HG03135 (cell line): ENCODE results near the gene MT2A.
"Not testable (repeated sequence)": the region's sequence is repeated elsewhere in the genome, so short reads cannot be mapped to it uniquely, and the experiment has no call there.

Experiments used
- ATAC-seq: cut with Tn5 transposase; IDR thresholded peaks from one replicate; pipeline ENCODE4 v1.9.1; 2021; ENCODE audit warnings: mild to moderate bottlenecking, moderate library complexity; ENCODE audit not compliant: unreplicated experiment

MT2A gene

DNA sequence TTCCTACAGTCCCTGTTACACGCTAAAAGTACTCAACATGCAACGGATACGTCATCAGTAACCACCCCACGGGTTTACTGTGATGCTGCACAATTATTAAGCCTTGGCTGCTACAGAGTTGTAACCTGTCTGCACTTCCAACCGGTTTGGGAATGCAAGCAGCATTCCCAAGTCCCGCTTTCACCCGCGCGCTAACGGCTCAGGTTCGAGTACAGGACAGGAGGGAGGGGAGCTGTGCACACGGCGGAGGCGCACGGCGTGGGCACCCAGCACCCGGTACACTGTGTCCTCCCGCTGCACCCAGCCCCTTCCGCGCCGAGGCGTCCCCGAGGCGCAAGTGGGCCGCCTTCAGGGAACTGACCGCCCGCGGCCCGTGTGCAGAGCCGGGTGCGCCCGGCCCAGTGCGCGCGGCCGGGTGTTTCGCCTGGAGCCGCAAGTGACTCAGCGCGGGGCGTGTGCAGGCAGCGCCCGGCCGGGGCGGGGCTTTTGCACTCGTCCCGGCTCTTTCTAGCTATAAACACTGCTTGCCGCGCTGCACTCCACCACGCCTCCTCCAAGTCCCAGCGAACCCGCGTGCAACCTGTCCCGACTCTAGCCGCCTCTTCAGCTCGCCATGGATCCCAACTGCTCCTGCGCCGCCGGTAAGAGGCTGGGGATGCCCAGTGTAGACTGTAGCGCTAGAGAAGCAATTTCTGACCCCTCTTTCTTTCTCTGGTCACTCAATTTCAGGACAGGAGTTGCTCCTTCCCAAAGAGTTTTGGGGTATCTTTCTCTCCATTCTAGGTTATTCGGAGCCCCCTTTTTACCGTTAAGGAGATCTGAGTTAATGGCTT lies at the start of gene MT2A:
MT2A (plus strand) TSS at position 542 of the 833 bp plus-strand sequence; CDS start at position 614, 72 bp downstream.
- peak; percentile 85 for ATAC-seq

DNA sequence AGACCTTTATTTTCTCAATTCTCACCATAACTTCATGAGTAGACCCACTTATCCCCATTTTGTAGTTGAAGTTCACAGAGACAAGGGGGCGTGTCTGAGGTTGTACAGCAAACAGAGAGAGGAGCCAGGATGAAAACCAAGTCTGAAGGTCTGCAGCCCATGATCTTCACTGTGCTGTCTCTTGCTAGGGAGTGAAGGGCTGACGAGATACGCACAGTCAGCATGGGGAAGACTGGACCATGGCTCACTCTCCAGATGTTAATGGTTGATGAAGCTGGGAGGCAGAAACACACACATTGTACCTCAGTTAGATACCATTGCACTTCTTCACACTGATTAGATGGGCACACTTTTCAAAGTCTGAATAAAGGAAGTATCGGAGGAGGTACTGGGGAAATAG lies 49.3 kb upstream of the MT2A start:
- no peak for ATAC-seq

DNA sequence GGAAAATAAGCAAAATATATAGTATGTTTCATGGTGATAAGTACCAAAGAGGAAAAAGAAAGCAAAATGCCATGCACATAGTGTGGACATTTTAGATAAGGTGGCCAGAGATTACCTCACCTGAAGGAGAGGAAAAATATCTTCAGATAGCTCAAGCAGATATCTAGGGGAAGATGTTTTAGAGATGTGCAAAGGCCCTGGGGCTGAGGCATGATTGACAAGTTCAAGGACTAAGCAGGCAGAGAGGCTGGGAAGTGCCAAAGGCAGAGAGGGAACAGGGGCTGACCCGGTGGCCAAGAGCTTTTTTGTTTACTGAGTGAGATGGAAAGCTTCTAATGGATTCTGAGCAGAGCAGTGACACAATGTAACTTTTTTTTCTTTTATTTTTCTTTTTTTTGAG lies 47.9 kb upstream of the MT2A start:
- ATAC-seq: no peak

DNA sequence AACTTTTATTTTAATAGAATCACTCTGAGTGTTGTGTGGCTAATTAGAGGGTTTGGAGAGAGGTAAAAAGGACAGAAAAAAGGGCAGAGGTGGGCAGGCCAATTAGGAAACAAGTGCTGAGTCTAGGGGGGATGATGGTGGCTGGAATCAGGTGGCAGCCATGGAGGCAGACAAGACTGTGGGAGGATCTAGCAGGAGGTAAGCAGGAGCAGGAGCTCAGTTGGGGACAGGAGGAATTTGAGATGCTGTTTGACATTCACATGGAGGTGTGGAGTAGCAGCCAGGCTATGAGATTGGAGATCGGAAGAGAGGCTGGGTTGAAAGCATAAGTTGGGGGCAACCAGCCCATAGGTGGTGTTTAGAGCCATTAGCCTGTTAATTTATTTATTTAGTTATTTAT lies 47.3 kb upstream of the MT2A start:
- no peak for ATAC-seq

DNA sequence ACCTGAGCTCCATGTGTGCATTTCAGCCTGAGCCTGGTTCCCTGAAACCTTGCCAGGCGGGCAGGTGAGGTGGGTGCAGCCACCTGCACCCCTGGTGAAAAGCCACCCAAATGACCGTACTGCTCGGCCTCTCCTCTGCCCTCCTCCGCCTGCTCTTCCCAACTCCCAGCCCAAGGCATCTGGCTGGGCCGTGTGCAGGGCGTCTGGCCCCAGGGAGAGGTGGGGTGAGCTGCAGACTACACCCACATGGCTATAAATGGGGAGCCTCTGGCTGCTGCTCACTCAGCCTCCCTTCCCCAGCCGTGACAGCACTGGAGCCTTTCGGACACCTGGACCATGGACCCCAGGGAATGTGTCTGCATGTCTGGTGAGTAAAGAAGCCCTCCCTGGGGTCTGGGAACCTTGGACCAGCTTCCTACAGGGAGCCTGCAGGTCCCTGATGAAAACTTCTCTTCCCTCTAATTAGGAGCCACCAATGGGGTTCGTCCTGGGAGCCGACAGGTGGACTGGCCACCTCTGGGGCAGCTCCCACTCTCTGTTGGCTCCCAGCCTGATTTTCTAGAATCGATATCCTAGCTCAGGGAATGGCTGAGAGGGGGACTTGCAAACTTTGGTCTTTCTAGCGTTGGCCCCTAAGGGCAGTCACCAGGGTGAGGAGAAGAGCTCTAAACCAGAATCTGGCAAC lies 43.4 kb upstream of the MT2A start, which contains the start of gene MT4:
MT4 (plus strand) TSS at position 281 of the 685 bp plus-strand sequence; CDS start at position 337, 56 bp downstream.
- ATAC-seq: no peak

DNA sequence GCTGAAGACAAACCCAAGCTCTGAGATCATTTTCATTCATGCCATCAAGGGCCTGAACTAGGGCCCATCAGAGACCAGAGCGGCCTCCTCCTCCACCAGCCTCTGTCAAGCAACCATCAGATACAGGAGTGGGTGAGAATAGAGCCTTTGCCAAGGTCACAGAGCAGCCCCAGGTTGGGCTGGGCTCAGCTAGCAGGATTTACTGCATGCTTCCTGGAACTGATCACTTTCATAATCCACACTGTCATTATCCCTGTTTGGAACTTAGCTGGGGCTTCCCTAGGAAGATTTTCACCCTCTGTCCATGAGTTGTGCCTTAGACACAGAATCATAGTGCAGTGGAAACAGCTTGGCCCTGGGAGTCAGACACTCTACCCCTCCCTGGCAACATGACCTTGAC lies 38.4 kb upstream of the MT2A start:
- ATAC-seq: no peak

DNA sequence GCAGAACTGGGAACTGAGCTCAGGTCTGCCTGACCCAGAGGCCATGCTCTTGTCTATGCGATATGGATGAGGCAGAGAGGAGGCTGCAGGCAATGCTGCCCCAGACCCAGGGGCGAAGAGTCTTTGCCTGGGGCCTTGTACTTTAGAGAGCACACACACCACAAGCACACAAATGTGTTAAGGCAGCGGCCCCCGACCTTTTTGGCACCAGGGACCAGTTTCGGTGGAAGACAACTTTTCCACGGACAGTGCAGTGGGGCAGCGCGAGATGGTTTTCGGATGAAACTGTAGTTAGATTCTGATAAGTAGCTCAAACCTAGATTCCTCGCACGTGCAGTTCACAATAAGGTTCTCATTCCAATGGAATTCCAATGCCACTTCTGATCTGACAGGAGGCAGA lies 36.9 kb upstream of the MT2A start:
- ATAC-seq: no peak

DNA sequence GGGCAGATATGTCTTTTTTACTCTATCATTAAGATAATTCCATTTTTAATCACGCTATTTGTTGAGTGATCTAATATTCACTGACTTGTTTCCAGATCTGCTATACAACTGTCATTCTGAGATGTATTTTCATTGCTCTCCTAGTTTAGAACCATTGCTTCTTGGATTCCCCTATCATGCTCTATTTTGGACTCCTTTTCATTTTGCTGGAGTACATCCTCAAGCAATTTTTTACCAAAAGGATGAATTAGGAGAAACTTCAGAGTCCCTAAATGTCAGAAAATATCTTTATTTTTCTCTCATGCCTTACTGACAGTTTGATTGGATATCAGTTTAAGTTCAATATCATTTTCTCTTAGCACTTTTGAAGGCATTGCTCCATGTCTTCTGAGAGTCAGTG lies 33.8 kb upstream of the MT2A start:
- no peak for ATAC-seq

DNA sequence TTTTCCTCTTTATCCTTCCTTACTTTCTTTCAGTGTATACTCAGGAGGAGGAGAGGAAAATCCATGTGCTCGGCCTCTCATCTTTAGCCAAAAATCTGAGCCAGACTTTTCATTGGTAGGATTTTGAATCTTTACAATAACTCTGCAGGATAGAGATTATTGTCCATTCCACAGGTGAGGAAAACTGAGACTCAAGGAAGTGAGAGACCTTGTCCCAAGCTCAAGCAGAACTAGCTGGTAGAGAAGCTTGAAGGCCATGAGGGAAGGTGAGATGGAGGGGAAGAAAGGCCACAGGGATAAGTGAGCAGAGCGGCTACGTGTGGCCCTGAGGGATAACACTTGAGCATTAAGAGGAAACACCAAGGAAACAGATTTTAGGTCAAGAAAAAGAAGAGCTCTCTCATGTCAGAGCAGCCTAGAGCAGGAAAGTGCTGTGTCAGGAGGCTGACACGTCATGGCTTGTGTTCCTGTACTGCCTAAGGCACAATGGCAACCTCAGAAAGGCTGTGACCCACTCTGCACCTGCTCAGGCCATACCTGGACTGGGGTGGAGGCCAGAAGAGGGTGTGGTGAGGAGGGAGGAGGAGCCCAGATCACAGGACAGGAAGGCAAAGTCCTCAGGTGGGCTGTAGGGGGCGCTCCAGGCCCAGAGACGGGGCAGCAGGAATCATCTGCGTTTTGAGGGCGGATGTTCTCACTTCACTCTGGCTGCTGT lies 31.6 kb upstream of the MT2A start:
- peak; percentile 88 for ATAC-seq

DNA sequence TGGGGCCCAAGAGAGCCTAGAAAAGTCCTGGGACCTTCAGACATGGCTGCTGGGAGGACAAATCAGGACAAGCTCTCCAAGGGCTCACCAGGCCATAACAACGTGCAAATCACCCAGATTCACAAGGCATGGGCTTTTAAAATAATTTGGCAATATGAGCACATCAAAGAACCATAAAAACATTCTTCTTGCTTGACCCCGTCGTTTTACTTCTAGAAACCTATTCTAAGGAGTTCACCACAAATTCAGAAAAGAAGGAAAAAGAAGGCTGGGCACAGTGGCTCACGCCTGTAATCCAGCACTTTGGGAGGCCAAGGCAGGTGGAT lies 31.1 kb upstream of the MT2A start:
- ATAC-seq: no peak

DNA sequence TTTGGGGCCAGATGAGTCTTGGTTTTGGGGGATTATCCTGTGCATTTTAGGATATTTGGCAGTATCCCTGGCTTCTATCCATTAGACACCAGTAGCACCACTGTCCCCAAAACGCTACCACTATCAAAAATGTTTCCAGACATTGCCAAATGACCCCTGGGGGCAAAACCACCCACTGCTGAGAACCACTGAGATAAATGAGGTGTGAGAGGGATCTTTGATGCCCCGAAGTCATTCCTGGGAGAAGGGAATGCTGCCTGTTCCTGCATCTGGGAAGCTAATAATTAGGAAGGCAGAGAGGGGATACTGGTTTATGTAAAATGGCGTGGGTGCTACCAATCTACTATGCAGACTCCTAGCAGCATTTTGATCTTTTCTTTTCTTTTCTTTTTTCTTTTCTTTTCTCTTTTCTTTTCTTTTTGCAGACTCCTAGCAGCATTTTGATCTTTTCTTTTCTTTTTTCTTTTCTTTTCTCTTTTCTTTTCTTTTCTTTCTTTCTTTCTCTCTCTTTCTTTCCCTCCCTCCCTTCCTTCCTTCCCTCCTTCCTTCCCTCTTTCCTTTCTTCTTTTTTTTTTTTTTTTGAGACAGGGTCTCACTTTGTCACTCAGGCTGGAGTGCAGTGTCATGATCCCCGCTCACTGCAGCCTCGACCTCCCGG lies 27.9 kb upstream of the MT2A start:
- ATAC-seq: no peak

DNA sequence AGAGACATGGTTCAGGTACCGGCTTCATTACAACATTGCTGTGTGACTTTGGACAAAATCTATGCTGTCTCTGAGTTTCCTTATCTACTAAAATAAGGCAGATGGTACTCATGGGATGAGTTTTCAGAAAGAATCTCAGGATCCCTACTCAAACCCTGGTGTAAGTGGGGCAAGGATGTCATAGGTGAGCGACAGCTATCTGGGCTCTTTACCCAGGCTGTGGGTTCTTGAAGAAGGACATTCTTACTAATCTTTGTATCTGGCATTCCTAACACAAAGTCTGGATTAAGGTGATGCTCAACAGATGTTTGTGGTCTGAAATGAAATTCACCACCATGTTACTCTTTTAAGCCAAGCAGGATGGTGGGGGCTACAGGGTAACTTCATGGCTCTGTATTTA lies 25.5 kb upstream of the MT2A start:
- ATAC-seq: not testable (repeated sequence)

DNA sequence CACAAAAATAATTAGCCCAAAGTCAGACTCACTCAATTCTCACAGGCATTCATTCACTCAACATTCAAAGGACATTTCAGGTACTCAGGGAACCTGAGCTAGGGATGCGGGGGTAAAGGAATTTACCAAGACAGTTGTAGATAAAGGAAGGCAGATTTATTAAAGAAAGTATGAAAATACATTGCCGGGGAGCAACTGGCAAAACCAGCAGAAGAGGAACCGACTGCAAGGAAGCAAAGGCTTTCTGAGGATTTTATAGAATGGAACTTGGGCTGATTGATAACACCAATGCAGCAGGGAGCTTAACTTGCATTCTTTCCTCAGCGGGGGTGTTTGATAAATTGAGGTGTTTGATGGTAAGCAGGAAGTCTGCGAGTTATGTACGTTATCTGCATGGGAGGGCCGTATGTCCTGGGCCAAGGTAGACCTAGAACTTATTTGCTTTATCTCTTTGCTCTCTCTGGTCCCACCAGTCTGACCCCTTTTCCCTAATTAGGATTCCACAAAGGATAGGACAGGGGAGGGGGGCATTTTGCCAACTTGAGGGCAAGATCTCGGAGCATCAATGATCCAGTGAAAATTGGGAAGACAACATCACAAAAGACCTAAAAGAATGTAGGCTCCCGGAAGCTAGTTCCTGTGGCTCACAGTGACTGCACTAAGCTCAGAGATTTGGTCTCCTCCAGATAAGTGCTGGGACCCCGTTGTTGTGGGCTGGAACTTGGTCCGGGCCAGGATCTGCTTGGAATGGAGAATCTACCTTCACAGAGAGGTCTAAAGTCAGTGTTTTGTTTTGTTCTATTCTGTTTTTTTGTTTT lies 24.8 kb upstream of the MT2A start:
- ATAC-seq: no peak

DNA sequence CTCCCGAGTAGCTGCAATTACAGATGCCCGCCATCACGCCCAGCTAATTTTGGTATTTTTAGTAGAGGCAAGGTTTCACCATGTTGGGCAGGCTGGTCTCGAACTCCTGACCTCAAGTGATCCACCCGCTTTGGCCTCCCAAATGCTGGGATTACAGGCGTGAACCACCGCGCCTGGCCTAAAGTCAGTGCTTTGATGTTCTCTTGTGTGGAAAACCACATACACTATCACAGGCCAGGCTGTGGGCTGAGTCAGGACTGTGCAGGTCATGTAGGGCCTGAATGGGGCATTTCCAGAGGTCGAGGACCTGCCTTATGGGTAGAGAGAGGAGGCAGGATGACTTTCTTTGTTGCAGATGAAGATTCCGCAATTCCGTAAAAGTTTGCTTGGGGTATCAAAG lies 24.1 kb upstream of the MT2A start:
- ATAC-seq: no peak

DNA sequence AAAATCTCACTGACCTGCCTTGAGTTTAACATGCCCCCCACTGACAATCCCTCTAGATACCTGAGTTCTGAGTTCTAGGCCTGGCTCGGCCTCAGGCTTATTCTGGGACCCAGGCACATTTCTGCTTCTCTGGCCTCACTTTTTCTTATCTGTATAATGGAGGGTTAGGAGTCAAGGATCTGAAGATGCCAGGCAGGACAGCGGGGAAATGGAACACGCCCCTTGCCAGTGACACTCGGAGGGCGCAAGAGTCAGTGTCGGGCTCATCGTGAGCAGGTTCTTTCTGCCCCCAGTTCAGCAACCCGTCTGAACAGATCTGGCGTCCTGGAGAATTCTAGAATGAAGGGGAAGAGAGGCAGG lies 19.6 kb upstream of the MT2A start:
- no peak for ATAC-seq

DNA sequence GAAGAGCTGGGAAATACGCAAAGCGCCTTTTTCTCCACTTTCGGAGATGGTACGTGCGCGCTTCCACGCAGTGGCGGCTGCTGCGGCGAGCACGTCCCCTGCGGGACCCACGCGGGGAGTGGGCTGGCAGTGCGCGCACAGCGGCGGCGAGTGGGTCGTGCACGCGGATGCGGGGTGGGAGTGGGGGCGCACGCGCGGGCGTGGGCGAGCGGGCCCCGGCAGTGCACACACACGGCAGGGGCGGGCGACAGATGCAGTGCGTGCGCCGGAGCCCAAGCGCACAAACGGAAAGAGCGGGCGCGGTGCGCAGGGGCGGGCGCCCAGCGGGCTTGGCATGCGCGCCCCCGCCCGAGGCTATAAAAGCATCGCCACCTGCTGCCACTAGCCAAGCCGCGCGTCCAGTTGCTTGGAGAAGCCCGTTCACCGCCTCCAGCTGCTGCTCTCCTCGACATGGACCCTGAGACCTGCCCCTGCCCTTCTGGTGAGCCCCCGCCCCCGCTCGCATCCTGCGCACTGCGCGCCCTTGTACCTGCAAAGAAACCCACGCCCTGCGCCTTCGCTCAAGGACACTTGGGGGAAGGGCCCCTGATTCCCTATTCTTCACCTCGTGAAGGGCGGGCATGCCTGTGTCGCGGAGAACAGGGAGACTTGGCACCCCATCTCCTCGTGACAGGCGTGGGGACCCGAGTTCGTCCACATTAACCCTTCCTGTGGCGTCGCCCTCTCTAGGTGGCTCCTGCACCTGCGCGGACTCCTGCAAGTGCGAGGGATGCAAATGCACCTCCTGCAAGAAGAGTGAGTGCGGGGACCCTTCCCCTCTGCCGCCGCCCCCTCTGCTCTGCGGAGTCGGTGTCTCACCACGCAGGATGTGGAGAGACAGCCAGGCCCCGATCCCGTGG lies 19.0 kb upstream of the MT2A start, which contains the start of gene MT3:
MT3 (plus strand) TSS at position 388 of the 899 bp plus-strand sequence; CDS start at position 451, 63 bp downstream.
- ATAC-seq: no peak

DNA sequence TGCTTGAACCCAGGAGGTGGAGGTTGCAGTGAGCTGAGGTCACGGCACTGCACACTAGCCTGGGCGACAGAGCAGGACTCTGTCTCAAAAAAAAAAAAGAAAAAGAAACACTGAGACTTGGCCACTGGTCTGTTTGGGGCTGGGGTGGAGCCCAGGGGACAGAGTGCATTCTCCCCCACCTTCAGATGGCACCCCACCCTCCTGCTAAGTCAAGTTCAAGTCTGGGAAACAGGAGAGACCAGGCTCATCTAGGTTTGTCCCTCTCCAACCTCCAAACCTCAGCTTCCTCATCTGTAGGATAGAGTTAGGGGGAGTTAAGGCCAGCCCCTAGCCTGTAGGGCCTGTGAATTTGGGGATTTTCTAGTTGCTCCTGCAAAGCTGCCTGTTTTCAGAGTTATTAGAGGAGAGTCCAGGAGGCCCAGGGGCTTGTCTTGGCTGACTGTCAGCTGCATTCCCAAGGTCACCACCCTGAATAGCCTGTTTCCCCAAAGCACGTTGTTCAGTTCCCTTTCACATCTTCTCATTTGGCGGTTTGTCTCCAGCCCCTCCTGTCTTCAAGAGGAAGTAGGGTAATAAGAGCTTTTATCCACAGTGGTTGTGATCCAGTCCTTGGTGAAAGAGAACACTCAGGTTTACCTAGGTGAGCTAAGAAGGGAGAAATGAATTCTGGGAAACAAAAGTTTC lies 16.9 kb upstream of the MT2A start:
- ATAC-seq: no peak

DNA sequence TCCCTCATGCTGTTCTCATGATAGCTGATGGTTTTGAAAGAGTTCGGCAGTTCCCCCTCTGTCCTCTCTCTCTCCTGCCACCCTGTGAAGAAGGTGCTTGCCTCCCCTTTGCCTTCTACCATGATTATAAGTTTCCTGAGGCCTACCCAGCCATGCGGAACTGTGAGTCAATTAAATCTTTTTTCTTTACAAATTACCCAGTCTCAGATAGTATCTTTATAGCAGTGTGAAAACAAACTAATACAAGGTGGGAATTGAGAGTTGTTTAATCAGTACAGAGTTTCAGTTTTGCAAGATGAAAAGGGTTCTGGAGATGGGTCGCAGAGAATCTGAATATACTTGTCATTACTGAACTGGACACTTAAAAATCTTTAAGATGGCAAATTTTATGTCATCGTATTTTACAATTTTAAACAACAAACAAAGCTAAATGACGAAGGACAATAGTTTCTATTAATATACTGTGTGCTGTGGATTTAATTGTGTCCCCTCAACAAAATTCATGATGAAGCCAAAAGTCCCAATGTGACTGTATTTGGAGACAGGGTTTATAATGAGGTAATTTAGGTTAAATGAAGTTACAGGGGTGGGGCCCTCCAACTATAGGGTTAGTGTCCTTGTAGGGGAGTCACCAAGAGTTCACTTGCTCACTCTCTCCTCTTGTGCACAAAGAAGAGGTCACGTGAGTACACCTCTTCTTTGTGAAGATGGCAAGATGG lies 14.7 kb upstream of the MT2A start:
- ATAC-seq: no peak
